Activated T-cell treated with anti-CD3 and anti-CD28 coated beads, Interleukin-2, amount 50 U/mL, for 24 hours (primary cell): Measurements from ENCODE around the gene E4F1.
A peak's percentile ranks its signal among the peaks of the same experiment; 100 is the strongest.

Experiments used
- DNase-seq: peaks from one replicate; pipeline ENCODE4 v3.0.0-alpha.2; 2020
- H3K27ac Mint-ChIP-seq: 2 replicates; pipeline ENCODE4 v1.8.0; 2020; ENCODE audit warnings: mild to moderate bottlenecking, mixed read lengths
- H3K27me3 Mint-ChIP-seq: 2 replicates; pipeline ENCODE4 v1.8.0; 2020; ENCODE audit warnings: mixed read lengths
- H3K36me3 Mint-ChIP-seq: 2 replicates; pipeline ENCODE4 v1.8.0; 2020; ENCODE audit warnings: low read depth, mixed read lengths
- H3K4me1 Mint-ChIP-seq: 2 replicates; pipeline ENCODE4 v1.8.0; 2020; ENCODE audit warnings: low read depth, mixed read lengths
- H3K4me3 Mint-ChIP-seq: 2 replicates; pipeline ENCODE4 v1.8.0; 2020; ENCODE audit warnings: mild to moderate bottlenecking, moderate library complexity, mixed read lengths
- H3K9me3 Mint-ChIP-seq: 2 replicates; pipeline ENCODE4 v1.8.0; 2020; ENCODE audit warnings: mixed read lengths

E4F1 gene, protein sequence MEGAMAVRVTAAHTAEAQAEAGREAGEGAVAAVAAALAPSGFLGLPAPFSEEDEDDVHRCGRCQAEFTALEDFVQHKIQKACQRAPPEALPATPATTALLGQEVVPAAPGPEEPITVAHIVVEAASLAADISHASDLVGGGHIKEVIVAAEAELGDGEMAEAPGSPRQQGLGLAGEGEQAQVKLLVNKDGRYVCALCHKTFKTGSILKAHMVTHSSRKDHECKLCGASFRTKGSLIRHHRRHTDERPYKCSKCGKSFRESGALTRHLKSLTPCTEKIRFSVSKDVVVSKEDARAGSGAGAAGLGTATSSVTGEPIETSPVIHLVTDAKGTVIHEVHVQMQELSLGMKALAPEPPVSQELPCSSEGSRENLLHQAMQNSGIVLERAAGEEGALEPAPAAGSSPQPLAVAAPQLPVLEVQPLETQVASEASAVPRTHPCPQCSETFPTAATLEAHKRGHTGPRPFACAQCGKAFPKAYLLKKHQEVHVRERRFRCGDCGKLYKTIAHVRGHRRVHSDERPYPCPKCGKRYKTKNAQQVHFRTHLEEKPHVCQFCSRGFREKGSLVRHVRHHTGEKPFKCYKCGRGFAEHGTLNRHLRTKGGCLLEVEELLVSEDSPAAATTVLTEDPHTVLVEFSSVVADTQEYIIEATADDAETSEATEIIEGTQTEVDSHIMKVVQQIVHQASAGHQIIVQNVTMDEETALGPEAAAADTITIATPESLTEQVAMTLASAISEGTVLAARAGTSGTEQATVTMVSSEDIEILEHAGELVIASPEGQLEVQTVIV

DNA sequence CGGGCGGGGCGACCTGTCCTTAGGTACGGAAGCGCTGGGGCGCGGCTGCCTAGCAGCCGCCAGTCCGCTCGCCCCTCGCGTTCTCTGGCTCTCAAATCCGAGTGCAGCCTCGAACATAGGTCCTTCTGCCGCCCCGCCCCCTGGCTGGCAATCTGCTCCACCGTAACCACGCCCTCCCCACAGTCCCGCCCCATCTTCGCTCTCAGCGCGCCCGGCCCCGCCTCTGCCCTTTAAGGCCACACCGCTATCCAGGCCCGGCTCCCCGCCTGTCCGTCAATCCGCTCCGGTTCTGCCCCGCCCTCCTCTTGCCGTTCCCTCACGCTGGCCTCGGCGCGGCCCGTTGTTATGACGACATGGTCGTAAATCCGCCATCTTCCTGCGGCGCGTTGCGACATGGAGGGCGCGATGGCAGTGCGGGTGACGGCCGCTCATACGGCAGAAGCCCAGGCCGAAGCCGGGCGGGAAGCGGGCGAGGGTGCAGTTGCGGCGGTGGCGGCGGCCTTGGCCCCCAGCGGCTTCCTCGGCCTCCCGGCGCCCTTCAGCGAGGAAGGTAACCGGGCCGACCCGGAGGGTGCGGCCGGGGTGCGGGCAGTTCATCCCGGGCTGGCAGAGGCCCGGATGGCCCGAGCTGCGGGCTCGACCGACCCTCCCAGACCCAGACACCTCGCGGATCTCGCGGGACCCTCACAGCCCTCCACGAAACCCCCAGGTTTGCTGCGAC is at the start of gene E4F1:
Gene E4F1 (plus strand): TSS at position 371 of the 721 bp plus-strand sequence. CDS start 23 bp downstream, at position 394.
- Mint-ChIP-seq H3K36me3 (peaks cover 21% of the 10 kb centered on the region), H3K4me1 (peaks cover 23% of the 10 kb centered on the region), H3K27me3 (no peaks in the 10 kb centered on the region), H3K9me3 (no peaks in the 10 kb centered on the region), H3K4me3 (peak within 1 kb of the TSS; percentile 86), H3K27ac (peak within 1 kb of the TSS; percentile 75)
- DNase-seq: peak; percentile 100

DNA sequence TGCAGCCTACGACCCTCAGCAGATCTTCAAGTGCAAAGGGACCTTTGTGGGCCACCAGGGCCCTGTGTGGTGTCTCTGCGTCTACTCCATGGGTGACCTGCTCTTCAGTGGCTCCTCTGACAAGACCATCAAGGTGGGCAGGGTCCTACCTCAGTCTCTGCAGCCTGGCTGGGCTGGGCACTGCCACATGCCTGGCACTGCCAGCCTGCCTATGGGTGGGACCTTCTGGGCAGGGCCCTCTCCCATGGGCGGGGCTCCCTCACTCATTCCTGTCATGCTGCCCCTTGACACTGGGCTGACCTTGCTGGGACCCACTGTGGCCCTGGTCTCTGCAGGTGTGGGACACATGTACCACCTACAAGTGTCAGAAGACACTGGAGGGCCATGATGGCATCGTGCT is 49.5 kb upstream of the E4F1 start:
- no peak overlapping the region for H3K27ac Mint-ChIP-seq
- no peaks in the 10 kb centered on the region for H3K9me3 Mint-ChIP-seq
- no peaks in the 10 kb centered on the region for H3K27me3 Mint-ChIP-seq
- H3K36me3 Mint-ChIP-seq: peaks cover 59% of the 10 kb centered on the region
- no peak overlapping the region for H3K4me3 Mint-ChIP-seq
- no peaks in the 10 kb centered on the region for H3K4me1 Mint-ChIP-seq
- no peak for DNase-seq

DNA sequence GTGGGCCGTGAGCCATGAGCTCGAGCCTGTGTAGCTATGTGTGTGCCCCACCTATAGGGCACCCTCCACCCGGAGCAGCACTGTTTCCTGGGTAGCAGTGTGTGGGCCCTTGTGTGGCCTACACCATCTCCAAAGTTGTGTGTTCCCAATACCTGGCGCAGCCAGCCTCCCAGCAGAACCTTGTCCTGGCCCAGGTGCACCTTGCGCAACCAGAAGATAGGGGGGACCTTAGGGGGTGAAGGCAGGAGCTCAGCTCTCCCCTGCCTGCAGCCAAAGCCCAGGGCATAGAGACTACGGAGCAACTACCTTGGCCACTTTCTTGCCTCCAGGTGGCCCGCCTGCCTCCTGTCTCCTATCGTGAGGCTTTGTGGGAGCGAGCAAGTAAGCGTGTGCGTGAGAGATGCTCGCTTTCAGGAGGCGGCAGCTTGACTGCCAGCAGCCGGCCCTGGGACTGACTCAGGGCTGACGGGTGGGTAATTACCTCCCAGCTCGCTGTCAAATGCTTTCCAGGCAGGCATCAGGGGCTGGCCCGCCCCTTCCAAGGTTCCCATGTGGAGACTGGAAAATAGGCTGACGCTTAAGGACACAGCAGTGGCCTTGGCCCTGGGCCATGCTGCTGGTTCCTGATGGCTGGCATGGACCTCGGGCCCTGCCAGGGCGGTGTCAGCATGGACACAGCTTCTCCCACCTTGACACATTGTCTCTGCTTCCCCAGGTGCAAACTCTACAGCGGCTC is 48.8 kb upstream of the E4F1 start:
- no peak overlapping the region for H3K4me3 Mint-ChIP-seq
- no peaks in the 10 kb centered on the region for H3K27me3 Mint-ChIP-seq
- H3K9me3 Mint-ChIP-seq: no peaks in the 10 kb centered on the region
- no peak overlapping the region for H3K27ac Mint-ChIP-seq
- DNase-seq: no peak
- peaks cover 53% of the 10 kb centered on the region for H3K36me3 Mint-ChIP-seq
- no peaks in the 10 kb centered on the region for H3K4me1 Mint-ChIP-seq

DNA sequence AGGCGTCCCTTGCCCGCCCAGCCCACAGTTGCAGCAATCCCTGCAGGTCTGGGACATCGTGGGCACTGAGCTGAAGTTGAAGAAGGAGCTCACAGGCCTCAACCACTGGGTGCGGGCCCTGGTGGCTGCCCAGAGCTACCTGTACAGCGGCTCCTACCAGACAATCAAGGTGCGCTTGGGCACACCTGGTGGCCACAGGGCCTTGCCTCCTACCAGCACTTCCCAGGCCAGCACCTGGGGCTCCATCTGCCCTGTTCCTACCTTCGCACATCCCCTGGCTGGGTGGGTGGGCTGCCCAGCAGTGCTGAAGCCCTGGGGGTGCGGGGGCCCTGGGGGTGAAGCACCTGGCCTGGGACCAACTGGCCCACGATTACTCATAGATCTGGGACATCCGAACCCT is 47.9 kb upstream of the E4F1 start:
- Mint-ChIP-seq H3K4me3 (no peak overlapping the region), H3K27me3 (no peaks in the 10 kb centered on the region), H3K9me3 (no peaks in the 10 kb centered on the region), H3K4me1 (no peaks in the 10 kb centered on the region), H3K27ac (no peak overlapping the region), H3K36me3 (peaks cover 52% of the 10 kb centered on the region)
- no peak for DNase-seq

DNA sequence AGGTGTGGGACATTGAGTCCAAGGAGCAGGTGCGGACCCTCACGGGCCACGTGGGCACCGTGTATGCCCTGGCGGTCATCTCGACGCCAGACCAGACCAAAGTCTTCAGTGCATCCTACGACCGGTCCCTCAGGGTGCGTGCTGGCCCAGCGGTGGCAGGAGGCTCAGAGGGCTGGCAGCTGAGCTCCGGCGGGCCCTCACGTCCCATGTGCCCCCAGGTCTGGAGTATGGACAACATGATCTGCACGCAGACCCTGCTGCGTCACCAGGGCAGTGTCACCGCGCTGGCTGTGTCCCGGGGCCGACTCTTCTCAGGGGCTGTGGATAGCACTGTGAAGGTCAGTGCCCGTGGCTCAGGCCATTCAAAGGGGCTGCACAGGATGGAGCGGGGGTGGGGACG is 47.3 kb upstream of the E4F1 start:
- Mint-ChIP-seq H3K36me3 (peaks cover 50% of the 10 kb centered on the region), H3K9me3 (no peaks in the 10 kb centered on the region), H3K27ac (no peak overlapping the region), H3K4me3 (no peak overlapping the region), H3K27me3 (no peaks in the 10 kb centered on the region), H3K4me1 (no peaks in the 10 kb centered on the region)
- no peak for DNase-seq

DNA sequence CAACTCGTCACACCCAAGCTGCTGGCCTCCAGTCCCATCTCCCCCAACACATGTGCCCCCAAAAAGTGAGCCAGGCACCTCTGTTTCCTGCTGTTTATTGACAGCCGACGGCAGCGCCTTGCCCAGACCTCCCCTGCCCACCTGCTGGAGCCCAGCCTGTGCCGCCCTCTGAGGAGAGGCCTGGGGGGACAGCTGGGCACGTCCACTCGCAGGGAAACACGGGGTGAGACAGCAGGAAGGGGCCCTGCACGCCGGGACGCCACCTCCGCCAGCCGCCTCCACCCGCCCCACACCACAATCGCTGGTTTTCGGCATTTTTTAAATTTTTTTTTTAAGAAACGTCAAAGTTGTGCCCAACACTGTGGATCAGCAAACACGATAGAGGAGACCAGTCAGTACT is 46.3 kb upstream of the E4F1 start:
- H3K4me1 Mint-ChIP-seq: no peaks in the 10 kb centered on the region
- no peak overlapping the region for H3K27ac Mint-ChIP-seq
- DNase-seq: no peak
- H3K27me3 Mint-ChIP-seq: no peaks in the 10 kb centered on the region
- peaks cover 44% of the 10 kb centered on the region for H3K36me3 Mint-ChIP-seq
- H3K4me3 Mint-ChIP-seq: no peak overlapping the region
- H3K9me3 Mint-ChIP-seq: no peaks in the 10 kb centered on the region

DNA sequence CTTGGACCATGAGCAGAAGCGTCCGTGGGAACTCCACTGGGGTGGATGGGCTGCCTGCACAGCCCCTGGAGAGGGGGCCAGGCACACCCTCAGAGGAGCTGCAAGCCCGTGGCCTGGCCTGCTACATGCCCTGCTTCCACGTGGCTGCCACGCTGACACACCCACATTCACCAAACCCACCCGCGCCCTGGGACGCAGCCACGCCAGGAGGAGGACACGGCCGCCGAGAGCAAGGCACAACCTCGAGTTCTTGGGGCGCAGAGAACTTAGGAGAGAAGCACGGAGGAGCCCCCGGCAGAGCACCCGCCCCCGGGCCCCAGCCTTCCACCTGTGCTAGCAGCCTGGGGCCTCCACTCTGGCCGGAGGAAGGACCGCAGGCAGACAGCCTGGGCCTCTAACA is 45.8 kb upstream of the E4F1 start:
- DNase-seq: no peak
- Mint-ChIP-seq H3K9me3 (no peaks in the 10 kb centered on the region), H3K27me3 (no peaks in the 10 kb centered on the region), H3K27ac (no peak overlapping the region), H3K4me1 (no peaks in the 10 kb centered on the region), H3K4me3 (no peak overlapping the region), H3K36me3 (peaks cover 44% of the 10 kb centered on the region)

DNA sequence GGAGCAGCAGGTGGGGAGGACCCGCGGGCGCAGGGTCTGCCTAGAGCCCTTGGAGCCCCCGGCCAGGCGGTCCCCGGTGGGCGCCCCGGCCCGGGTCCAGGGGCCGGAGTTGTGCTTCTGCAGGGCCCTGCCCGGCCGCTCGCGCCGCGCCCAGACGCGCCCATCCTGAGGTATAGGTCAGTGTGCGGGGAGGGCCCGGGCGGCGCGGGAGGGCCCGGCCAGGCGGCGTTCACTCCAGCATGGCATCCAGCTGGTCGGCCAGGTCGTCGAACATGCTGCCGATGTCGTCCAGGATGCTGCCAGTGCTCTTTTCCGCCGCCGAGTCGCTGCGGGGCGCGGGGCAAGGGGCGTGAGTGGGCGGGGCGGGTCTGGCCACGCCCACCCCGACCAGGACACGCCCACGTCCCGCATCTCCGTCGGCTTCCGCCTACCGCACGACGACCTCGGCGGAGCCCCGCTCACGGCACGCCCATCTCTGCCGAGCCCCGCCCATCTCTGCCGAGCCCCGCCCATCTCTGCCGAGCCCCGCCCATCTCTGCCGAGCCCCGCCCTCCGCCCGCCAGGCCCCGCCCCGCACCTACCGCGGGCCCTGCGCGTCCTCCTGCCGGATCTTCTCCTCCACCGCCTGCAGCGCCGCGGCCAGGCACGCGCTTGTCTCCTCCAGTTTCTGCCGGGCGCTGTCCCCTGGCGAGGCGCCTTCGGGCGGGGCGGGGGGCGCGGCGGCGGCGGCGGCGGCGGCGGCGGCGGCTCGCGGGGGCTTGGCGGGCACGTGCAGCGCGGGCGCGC is 44.9 kb upstream of the E4F1 start:
- Mint-ChIP-seq H3K36me3 (peaks cover 37% of the 10 kb centered on the region), H3K27me3 (no peaks in the 10 kb centered on the region), H3K27ac (no peak overlapping the region), H3K4me3 (no peak overlapping the region), H3K4me1 (no peaks in the 10 kb centered on the region), H3K9me3 (no peaks in the 10 kb centered on the region)
- DNase-seq: peak; percentile 72

DNA sequence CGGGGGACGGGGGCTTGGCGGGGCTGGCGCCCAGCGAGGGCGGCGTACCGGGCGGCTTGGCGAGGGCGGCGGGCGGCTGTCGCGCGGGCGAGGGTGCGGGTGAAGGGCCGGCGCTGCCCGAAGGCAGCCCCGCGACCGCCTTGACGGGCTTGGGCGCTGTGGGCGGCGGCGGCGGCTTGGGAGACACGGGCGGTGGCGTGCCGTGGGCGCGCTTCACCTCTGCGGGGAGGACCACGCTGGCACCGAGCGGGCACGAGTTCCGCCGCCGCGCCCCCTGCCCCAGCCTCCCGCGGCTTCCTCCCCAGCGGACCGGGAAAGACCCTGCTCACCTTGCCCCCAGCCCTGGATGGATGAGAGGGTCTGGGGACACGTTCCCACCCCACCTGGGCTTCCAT is 44.3 kb upstream of the E4F1 start:
- no peak overlapping the region for H3K27ac Mint-ChIP-seq
- no peaks in the 10 kb centered on the region for H3K9me3 Mint-ChIP-seq
- no peaks in the 10 kb centered on the region for H3K27me3 Mint-ChIP-seq
- no peak for DNase-seq
- no peaks in the 10 kb centered on the region for H3K4me1 Mint-ChIP-seq
- H3K4me3 Mint-ChIP-seq: no peak overlapping the region
- H3K36me3 Mint-ChIP-seq: peaks cover 33% of the 10 kb centered on the region

DNA sequence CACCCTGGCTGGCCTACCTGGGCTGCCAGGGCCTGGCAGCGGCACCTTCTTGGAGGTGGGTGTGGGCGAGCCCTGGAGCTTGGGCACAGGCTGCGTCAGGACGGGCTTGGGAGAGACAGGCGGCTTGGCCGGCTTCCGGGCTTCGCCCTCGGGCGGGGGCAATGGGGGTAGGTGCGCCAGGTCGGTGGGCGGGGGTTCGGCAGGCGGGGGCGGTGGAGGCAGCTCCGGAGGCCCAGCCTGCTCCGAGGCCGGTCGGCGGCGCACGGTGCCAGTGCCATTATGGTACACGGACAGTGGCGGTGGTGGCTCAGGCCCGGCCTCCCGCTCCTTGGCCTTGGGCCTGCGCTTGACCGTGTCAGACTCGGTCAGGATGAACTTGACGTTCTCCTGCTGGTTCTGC is 43.8 kb upstream of the E4F1 start:
- H3K4me3 Mint-ChIP-seq: no peak overlapping the region
- no peaks in the 10 kb centered on the region for H3K4me1 Mint-ChIP-seq
- H3K9me3 Mint-ChIP-seq: no peaks in the 10 kb centered on the region
- H3K27ac Mint-ChIP-seq: no peak overlapping the region
- no peaks in the 10 kb centered on the region for H3K27me3 Mint-ChIP-seq
- no peak for DNase-seq
- H3K36me3 Mint-ChIP-seq: peaks cover 29% of the 10 kb centered on the region

DNA sequence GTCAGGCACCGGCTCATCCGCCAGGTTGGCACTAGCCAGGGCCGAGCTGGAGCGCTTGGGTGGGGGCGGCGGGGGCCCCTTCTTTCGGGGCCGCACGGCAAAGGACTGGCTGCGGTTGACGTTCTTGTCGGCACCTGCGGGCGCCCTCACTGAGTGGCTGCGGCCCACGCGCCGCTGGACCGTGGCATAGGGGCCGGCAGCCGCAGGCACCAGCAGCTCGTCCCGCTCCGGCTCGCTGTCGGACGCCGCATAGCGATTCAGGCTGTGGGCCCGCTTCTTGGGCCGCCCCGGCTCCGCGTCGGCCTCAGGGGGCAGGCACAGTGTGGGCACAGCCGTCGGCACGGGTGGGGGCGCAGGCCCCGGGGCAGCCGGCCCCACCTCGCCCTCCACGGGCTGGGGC is 42.9 kb upstream of the E4F1 start:
- H3K27me3 Mint-ChIP-seq: no peaks in the 10 kb centered on the region
- no peaks in the 10 kb centered on the region for H3K9me3 Mint-ChIP-seq
- no peak for DNase-seq
- no peak overlapping the region for H3K27ac Mint-ChIP-seq
- H3K36me3 Mint-ChIP-seq: peaks cover 20% of the 10 kb centered on the region
- no peak overlapping the region for H3K4me3 Mint-ChIP-seq
- H3K4me1 Mint-ChIP-seq: no peaks in the 10 kb centered on the region

DNA sequence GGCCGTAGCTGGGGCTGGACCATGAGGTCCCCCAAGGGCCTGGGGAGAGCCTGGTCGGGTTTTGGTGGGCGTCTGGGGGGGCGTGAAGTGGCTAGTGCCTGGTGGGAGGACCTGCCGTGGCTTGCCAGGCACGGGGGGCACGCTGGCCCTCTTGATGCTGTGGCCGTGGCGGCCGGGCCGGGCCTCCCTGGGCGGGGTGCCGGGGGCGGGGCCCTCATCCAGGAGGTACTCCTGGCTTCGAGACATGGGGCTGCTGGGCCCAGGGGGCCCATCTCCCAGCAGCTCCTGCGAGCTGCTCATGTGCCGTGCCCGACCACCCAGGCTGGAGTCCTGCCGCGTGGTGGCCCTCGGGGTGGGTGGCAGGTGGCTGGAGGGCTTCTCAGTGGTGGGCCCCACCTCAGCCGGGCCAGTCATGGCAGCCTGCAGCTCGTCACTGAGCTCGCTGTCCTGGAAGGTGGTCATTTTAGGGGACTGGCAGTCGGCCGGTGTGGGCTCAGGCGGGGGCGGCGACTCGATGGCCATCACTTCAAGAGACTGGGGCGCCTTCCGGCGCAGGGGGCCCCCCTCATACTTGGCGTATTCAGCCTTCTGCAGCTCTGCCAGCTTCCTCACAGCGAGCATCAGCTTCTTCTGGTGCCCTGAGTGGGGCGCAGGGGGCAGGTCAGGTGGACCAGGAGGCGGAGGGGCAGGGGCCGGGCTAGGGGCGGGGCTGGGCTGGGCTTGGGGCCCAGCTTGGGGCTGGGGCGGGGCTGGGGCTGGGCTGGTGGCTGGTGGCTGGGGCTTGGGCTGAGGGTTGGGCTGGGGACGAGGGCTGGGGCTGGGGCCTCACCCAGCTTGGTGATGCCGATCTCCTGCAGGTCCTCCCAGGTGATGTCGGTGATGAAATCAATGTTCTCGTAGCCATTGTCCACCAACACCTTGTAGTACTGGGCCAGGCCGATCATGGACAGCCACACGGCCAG is 42.1 kb upstream of the E4F1 start:
- Mint-ChIP-seq H3K27ac (peak overlapping the region; percentile 44), H3K4me3 (no peak overlapping the region), H3K4me1 (no peaks in the 10 kb centered on the region), H3K27me3 (no peaks in the 10 kb centered on the region), H3K9me3 (no peaks in the 10 kb centered on the region), H3K36me3 (peaks cover 12% of the 10 kb centered on the region)
- no peak for DNase-seq

DNA sequence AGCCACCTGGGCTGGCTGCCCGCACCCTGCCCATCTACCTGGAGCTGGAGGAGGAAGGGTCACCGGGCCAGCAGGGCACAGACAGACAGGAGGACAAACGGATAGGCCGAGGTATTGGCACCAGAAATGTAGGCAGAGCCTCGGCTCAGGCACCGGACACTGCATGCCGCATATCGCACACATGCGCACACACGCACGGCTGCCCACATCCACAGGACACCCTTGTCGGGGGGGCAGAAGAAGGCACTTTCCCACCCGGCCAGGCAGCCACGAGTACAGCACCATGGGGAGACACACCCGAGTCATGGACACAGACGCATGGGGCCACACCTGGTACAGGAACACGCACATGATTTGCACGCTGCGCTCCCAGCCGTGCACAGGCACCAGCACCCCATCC is 41.4 kb upstream of the E4F1 start:
- no peaks in the 10 kb centered on the region for H3K9me3 Mint-ChIP-seq
- H3K4me1 Mint-ChIP-seq: no peaks in the 10 kb centered on the region
- peaks cover 7% of the 10 kb centered on the region for H3K36me3 Mint-ChIP-seq
- peak overlapping the region; percentile 44 for H3K27ac Mint-ChIP-seq
- no peak overlapping the region for H3K4me3 Mint-ChIP-seq
- no peak for DNase-seq
- no peaks in the 10 kb centered on the region for H3K27me3 Mint-ChIP-seq
